Ecto neural progenitor cell (in vitro differentiated cells): ENCODE measurements around the gene DNMBP.
A peak's percentile ranks its signal among the peaks of the same experiment; 100 is the strongest.
"Not testable (repeated sequence)": the region's sequence is repeated elsewhere in the genome, so short reads cannot be mapped to it uniquely, and the experiment has no call there.

ENCODE experiments used
- DNase-seq: peaks from one replicate; pipeline ENCODE4 v3.0.0-alpha.2; 2018; ENCODE audit warnings: low spot score

Gene DNMBP

DNA sequence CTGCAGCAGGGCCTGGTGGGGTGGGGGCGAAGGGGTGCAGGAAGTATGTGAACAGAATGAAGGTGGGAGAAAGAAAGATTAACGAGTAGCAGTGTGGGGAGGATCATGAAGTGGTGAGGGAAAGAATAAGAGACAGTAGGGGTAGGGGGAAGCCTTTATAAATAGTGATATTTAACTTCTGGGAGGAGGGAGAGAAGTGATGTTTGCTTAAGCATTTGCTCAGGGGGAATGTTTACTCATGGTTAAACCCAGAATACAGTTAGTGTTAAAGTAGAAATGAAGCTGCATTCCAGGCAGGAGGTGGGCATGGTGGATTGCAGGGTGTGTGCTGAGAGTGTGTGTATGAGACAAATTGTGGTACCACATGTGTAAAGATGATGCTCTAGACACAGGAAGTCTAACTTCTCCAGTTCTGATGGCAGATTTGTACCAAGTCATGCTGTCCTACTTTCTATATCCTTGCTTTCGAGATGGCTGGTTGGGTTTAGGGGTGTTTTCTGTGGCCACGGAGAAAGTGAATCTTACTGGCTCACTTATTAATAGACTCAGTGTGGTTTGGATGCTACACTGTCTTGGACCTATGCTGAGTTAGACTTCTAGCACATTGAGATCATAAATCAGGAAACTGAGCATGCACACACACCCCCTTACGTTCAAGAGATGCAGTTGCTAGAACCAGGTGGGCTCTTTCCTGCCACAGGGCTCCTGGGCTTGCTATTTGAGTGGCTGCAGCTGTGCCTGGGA lies 10.6 kb upstream of the DNMBP start:
- DNase-seq = no peak

DNA sequence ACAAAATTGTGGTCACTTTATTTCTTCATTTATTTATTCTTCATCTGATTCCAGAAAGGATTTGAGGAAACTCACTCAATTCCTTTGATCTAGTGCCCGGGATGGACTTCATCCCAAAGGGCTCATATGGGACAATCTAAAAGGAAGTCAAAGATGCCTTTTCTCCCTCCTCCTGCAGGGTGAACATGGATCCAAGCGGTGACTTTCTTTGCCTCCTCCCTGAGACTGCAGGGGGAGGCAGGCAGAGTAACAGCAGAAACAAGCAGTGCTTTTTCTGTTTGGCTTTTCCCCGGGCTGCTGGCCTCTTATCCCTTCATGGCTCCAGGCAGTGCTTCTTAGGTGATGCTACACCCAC lies 10.0 kb upstream of the DNMBP start:
- peak; percentile 54 for DNase-seq

DNA sequence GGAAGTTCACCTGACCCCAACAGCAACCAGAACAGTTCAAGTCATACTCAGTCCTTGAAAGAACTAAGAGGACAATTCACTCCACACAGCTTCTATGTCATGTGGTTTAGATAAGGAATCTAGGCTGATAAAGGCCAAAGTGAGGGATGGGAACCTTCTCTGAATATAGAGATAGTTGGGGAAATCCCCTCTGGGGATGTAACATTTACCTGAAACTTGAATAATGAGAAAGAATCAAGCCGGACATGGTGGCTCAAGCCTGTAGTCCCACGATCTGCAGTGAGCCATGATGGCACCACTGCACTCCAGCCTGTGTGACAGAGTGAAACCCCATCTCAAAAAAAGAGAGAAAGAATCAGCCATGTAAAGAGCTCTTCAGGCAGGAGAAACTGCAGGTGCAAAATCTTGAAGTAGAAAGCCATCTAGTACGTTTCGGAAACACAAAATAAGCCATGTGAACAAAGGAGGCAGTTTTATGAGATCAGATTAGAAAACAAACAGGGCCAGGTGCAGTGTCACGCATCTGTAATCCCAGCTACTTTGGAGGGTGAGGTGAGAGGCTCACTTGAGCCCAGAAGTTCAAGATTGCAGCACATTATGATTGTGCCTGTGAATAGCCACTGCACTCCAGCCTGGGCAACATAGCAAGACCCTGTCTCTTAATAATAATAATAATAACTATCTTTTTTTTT lies 4.5 kb upstream of the DNMBP start:
- no peak for DNase-seq

DNA sequence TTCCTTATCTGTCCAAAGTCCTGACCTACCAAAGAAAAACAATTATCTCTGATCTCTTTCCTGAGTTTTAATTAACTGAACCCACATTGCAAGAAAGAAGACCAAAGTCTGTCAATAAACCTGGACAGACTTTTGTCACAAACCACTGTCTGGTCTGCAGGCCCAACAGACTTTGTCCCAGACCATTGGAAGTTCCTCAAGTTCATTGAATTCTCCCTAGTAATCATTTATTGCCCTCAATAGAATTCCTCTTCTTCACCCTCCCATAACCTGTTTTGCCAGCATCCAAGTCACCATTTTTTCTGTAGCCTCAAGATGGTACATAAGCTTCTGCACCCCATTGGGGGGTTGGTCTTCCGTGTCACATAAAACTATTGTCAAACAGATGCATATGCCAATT lies 3.9 kb upstream of the DNMBP start:
- no peak for DNase-seq

DNA sequence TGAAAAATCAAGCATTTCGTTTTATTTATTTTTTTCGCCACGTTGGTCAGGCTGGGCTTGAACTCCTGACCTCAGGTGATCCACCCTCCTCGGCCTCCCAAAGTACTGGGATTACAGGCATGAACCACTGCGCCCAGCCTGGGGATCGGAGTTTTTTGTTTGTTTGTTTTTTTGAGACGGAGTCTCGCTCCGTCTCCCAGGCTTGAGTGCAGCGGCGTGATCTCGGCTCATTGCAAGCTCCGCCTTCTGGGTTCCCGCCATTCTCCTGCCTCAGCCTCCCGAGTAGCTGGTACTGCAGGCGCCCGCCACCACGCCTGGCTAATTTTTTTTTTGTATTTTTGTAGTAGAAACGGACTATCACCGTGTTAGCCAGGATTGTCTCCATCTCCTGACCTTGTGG lies 2.2 kb upstream of the DNMBP start:
- DNase-seq = not testable (repeated sequence)

DNA sequence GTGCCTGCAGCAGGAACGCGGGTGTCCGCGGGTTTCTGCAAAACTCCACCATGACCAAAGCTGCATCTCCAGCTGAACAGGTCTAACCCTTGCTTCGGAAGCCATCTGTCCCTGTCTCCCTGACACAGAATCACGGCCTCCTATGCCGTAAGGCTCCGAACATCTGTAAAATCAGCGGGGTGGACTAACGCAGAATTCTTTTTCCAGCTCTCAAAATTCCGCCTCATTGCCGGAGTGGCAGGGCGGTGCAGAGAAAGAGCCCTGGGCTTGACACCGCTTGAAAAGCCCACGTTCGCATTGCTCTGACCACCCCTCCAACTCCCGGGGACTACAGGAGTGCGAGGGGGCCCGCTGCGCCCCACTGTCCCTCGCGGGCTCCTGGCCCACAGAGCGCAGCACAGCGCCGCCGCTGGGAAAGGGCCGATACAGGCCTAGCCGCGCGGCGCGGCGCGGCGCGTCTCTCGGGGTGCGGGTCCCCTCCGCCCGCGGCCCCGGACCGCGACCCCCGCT lies 409 bp downstream of the DNMBP start:
- no peak for DNase-seq

DNA sequence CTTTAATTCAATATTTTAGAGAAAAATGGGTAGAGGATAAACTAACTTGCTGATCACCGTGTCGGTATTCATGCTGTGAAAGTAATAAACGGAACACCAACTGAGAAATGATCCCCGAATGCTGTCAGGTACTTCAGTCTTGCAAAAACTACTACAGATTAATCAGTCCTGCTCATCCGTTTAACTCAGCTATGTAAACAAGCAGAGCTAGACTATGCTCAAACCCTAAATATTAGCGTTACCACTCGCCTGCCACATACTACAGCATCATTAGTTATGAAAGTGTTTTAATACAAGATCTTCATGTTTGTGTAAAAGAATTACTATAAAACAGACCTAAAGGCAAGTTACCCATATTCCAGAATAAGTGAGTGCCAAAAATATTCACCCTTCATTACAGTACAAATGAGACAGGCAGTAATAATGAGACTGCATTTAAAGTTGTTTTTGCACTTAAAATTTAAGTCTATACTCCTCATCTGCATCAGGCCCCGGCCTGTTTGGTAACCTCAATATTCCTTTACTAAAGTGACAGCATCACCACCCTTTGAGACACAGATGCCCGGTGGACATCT lies 952 bp downstream of the DNMBP start:
- DNase-seq = no peak

DNA sequence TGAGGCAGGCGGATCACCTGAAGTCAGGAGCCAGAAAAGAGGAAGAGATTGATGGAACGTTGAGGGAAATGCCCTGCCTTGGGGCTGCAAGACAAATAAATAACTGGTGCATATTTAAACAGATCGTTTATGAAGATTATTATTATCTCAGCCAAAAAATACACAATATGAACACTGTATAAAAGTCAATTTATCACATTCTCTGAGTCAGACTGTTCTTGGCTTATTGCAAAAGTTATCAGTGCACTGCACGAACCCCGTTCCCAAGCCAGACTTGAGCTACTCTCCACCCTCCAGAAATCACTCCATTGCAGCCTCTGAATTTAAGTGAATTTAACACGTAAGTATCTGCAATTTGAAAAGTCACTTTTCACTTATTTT lies 1.6 kb downstream of the DNMBP start:
- no peak for DNase-seq

DNA sequence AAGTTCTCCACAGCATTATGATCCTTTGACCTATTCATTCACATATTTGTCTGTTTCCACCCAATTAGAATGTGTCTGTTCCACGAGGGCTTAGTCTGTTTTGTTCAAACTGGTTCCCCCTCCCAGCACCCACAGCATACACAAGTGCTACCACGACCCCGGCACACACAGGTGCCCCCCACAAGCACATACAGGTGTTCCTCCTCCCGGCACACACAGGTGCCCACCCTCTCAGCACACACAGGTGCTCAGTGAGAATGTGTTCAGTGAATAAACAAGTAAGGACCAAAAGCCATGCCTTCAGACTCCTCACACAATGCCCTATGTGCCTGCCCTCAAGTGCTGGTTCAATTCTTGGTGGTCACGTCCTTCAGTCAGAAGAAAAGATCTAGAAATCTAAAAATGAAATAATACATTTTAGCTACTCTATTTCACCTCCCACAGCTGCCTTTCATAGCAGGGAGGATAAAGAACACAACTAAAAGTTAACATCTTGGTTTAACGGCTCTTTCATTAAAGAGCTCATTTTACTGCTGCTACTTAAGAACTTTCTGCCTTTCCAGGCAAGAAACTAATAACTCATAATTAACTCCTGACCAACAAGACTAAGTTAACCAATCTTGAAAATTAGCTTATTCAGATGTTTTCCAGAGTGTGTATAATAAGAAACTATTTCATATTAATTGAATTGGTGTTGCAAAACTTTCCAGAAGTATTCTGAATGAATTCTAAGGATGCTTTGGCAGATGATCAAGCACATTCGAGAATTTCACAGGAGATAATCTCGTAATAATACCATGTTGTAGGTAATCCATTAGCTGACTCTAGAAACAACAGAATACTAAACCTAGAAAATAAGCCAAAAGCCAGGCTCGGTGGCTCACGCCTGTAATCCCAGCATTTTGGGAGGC lies 2.3 kb downstream of the DNMBP start:
- DNase-seq = no peak

DNA sequence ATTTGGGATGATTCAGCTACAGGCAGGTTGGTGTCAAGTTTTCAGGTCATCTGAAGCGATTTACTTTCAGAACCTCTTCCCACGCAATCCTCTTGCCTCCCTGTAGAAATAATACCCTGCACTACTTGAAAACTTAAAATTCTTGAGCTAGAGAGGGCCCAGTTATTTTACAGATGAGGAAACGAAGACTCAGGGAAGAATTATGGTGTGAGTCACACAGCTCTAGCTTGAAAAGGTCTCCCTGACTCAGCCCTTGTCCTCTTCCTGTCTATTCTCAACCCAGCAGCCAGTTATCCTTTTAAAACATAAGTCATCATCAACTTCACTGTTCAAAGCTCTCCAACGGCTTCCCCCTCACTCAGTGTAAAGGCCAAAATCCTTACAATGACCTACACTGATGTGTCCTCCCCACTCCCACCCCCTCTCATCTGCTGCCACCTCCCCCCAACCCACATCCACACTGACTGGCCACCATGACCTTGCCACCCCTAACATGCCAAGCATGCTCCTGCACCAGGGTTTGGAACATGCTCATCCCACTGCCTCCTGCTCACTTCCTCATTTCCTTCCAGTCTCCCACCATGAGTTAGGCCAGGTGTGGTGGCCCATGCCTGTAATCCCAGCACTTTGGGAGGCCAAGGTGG lies 3.4 kb downstream of the DNMBP start:
- no peak for DNase-seq

DNA sequence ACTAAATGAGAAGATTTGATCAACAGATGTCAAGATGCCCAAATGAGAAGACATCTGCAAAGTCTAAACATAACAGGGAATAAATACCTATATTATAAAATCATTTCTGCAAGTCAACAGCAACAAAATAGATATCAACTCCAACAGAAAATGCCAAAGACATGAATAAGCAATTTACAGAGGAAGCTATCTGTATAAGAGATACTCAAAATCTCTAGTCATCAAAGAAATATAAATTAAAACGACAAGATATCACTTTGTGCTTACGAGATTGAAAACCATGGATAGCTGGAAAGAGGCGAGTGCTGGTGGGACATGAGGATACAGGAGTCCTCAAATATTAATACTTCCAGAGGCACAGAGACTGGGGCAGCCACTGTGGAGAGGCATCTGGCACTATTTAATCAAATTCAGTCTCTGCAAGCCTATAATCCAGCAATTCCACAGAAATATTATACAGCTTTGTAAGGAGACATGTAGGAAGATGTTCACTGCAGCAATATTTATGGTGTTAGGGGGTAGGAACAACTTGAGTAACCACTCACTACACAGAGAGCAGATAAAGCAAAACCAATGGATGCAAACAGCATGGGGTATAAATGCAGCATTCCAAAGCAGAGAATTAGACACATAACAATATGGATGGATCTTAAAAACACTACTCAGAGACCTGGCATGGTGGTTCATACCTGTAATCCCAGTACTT lies 4.8 kb downstream of the DNMBP start:
- DNase-seq = no peak

DNA sequence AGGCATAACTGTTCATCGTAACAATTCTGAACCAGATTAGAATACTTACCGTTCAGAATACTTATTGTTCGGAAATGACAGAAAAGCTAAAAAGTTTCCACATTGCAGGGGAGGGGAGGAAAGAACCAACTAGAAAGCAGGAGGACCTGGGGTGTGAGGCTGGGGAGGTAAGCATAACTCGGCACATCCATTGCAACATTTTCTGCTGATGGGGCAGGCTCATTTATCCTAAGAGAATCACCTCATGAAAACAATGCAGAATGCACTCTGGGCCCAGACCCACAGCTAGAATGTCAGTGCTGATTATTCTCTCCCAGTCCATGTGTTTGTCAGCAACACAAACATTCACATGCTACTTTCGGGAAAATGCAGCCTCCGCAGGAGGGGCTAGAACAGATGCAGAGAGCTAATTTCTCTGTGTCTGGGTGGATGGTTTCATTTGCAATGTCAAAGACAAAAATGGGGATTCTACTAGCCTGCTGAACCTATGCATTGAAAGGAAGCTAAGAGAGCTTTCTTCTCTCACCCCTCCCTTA lies 9.6 kb downstream of the DNMBP start:
- no peak for DNase-seq

DNA sequence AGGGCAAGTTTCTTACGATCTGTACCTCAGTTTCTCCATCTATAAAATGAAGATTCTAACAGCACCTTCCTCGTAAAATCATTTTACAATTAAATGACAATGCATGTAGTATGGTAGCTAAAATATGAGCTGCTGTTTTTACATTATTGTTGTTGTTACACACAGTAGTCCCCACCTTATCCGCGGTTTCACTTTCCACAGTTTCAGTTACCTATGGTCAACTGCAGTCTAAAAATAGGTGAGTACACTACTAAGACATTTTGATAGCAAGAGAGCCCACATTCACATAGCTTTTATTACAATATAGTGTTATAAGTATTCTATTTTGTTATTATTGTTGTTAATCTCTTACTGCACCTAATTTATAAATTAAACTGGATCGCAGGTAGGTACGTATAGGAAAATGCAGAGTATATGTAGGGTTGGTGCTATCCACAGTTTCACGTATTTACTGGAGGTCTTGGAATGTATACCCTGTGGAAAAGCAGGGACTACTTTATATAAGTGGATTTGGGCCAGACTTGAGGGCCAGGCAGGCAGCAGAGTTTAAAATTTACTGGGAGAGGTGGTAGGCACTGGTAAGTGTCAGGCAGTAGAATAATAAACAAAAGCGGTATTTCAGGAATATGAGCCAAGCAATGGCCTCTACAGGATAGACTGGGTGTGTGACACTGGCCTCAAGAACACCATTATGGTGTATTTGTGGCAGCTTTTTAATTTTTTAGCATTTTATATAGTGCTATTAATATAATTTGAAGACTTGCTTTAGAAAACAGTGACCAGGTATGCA lies 10.2 kb downstream of the DNMBP start:
- DNase-seq = no peak

DNA sequence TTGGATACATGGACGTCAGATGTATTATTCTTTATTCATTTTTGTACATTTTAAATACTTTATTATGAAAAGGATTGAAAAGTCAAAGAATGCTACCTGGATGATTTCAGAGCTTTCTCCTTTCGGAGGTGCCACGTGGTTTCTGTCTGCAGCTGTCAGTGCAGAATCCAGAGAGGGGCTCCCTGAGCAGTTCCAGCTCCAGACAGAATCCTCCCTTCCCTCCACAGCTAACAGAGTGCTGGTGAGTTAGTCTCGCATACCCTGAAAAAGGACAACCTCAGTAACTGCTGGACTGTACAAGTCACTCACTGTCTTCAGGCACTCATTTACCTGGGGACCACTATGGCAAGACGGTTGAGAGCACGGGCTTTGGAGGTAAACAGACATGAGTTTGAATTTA lies 10.9 kb downstream of the DNMBP start:
- no peak for DNase-seq

DNA sequence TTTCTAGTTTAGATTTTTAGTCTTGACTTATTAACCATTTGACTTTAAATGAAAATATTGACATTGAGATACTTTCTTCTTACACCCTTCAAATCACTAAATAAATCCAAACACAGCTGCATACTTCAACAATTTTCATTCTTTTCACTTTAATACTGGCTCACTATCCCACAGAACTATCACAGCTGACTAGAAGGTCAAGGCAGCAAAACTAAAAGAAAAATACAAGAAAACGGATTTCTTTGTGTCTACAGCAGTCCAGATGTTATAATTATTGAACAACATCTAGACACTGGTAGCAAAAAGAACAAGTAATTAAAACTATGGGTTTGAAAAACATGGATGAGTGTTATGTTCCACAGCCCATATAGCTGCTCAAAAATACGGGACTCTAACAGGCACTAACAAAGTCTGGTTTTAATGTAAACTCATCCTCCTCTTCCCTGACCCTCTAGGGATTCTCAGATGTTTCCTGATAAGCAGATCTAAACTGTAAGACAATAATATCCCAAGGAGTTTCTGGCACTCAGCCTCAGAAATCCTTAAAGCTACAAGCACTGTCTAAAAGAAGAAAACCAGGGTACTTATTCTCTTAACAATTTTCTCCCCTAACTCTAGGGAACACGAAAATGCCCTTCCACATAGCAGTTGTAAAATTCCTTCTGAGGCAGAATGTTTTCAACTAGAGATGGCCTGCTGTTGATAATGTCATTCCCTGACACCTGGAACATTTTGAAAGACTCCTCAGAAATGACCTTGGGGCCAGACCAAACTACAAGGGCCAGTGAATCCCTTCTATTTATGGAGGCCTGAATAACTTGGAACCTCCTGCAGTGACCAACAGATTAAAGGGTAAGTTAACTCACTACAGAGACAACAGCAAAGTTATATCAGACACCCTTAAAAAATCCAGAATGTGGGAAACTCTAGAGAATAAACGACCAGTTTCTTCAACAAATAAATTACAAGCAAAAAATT lies 12.8 kb downstream of the DNMBP start:
- no peak for DNase-seq

DNA sequence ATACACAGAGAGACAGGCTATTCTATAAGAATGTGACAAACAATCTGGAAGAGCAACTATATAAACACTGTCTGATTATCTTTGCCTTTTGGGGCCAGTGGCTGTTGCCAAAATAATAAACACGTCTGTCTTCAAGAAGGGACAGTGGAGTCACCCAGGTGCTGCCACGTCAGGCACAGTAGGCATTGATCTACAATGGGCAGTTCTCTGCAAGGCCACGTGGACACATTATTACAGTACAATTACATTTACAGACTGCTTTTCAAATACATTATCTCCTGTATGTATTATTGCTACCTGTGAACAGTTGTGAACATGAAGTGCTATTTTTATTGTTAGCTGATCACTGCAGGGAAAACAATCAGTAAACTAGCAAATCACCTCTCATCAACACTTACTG lies 14.0 kb downstream of the DNMBP start:
- DNase-seq = no peak

DNA sequence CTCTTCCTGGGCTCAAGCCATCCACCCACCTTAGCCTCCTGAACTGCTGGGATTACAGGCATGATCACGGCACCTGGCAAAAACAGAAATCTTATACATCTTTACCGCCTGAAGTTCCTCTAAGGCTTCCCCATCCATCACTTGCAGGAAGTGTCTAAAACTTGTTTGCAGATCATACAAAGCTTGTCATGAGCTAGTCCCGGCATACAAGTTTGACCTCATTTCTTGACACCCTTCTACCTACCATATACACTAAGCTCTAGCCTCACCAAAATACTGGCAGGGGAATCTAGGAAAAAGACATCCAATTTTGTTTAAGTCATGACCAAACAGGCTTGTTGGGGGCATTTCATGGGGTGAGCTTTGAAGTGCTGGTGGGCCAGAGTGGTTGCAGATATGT lies 14.5 kb downstream of the DNMBP start:
- no peak for DNase-seq

DNA sequence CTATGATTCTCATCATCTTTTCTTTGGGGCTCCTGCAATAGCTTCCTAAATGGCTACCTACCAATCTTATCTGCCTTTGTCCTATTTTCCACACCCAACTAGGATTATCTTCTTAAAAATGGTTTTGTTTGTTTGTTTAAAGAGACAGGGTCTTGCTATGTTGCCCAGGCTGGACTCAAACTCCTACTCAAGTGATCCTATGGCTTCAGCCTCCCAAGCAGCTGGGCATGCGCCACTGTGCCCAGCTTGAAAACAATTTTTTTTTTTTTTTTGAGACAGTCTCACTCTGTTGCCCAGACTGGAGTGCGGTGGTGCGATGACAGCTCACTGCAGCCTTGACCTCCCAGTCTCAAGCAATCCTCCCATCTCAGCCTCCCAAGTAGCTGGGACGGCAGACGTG lies 14.9 kb downstream of the DNMBP start:
- DNase-seq = no peak
